Kidney (tissue), 14 donors: ENCODE results near the gene RPL36. TPM values are rescaled to one million over a fixed set of nuclear protein-coding genes. Genes with fewer than 3 reads are reported as not detected.

ENCODE experiments used
- DNase-seq, 5 donors: peaks; one replicate each; pipeline ENCODE4 v3.0.0-alpha.2; 2013 to 2020
- FAIRE-seq: peaks from 2 replicates; lab custom pipeline; 2012; peaks lifted over from hg19 to GRCh38; lab: Jason Lieb, UNC
- H3K27ac ChIP-seq, 2 donors: one replicate each; pipeline ENCODE4 v1.7.0; 2013; ENCODE audit warnings: low read depth in 2 of 2, low read length in 2 of 2, inconsistent platforms in 1 of 2
- H3K27me3 ChIP-seq: one replicate; pipeline ENCODE4 v1.7.1; 2013; ENCODE audit warnings: low read length, inconsistent platforms; ENCODE audit not compliant: control insufficient read depth, insufficient read depth
- H3K36me3 ChIP-seq, 3 donors: one replicate each; pipeline versions ENCODE4 v1.7.0 to v1.7.1; 2013; ENCODE audit warnings: low read length in 3 of 3, control low read depth in 1 of 3, inconsistent platforms in 1 of 3; ENCODE audit not compliant: insufficient read depth in 3 of 3, control insufficient read depth in 2 of 3
- H3K4me1 ChIP-seq, 3 donors: one replicate each; pipeline versions ENCODE4 v1.7.0 to v1.7.1; 2013; ENCODE audit warnings: low read length in 3 of 3, inconsistent platforms in 1 of 3, low read depth in 1 of 3; ENCODE audit not compliant: control insufficient read depth in 2 of 3, insufficient read depth in 2 of 3
- H3K4me3 ChIP-seq, 3 donors: one replicate each; pipeline versions ENCODE4 v1.7.0 to v1.8.1; 2013; ENCODE audit warnings: low read length in 3 of 3, control low read depth in 1 of 3, inconsistent platforms in 1 of 3
- H3K9ac ChIP-seq, 3 donors: one replicate each; pipeline versions ENCODE4 v1.7.0 to v1.7.1; 2013; ENCODE audit warnings: low read length in 3 of 3, control low read depth in 1 of 3, inconsistent platforms in 1 of 3
- H3K9me3 ChIP-seq, 3 donors: one replicate each; pipeline versions ENCODE4 v1.7.0 to v1.7.1; 2013; ENCODE audit warnings: low read length in 3 of 3, control low read depth in 1 of 3, inconsistent platforms in 1 of 3; ENCODE audit not compliant: control insufficient read depth in 2 of 3, insufficient read depth in 1 of 3
- CTCF ChIP-seq: IDR thresholded peaks from 3 replicates; pipeline ENCODE4 v1.5.1; 2012; ENCODE audit warnings: mild to moderate bottlenecking, moderate library complexity, borderline replicate concordance; ENCODE audit not compliant: insufficient read depth; ENCODE audit errors: extremely low read depth
- intact Hi-C: fragments of 100-400 bp; cut with DNase I; formaldehyde crosslinking; loops from one replicate; pipeline ENCODE4 v1.11.1; 2022
- polyA plus RNA-seq: library from polyadenylated mRNA; stranded (reverse); fragments of 350-450 nt; fragmentation: Illumina TruSeq; extraction: RNeasy Lipid Tissue Mini Kit (QIAGEN cat#74804); gene quantifications from one replicate; pipeline ENCODE4 v1.2.3, GENCODE V29; 2014; ENCODE audit warnings: low read depth, low replicate concordance; ENCODE audit not compliant: insufficient read depth
- total RNA-seq: library from RNA; stranded (reverse); fragmentation: NEBNext Ultra II Directional; extraction: Animal tissue kit (Norgen Biotek cat#: 25700); gene quantifications from one replicate; pipeline ENCODE4 v1.2.1, GENCODE V29; 2021
- donor health status: control.
- donor health status: control.
- donor health status: control.
- donor health status: control.
- donor health status: control.
- donor health status: DM: yes; HTN: yes; CAD: no.
- donor health status: Normal renal cell carcinoma (clear cell type).

The RPL36 gene
- total and polyA plus RNA-seq, 2 donors from 2014 or later, result 564 to 1,593 TPM

- H3K9me3 ChIP-seq, result no peaks in the 10 kb centered on the region
- H3K27me3 ChIP-seq, result no peaks in the 10 kb centered on the region
- DNase-seq, result peak in 1 of 5 donors; percentile 58
- H3K36me3 ChIP-seq, result no peaks in the 10 kb centered on the region
- no peak overlapping the region for H3K9ac ChIP-seq
- FAIRE-seq, result no peak
- no peak overlapping the region for H3K4me3 ChIP-seq
- no peak overlapping the region for H3K27ac ChIP-seq
- no peak for TF ChIP-seq CTCF
- intact Hi-C loops, result no loop called here
- H3K4me1 ChIP-seq, result peaks cover 0 to 12% (median 5%) of the 10 kb centered on the region in 3 donors
These were observed 8.0 kb upstream of the RPL36 start for GRCh38 chr19:5682107-5682482.

GRCh38 chr19:5683177-5683886, 6.8 kb upstream of the RPL36 start:
- Histone ChIP-seq H3K9ac (no peak overlapping the region), H3K9me3 (no peaks in the 10 kb centered on the region), H3K27ac (no peak overlapping the region), H3K4me1 (peaks cover 0 to 14% (median 5%) of the 10 kb centered on the region in 3 donors), H3K27me3 (no peaks in the 10 kb centered on the region), H3K36me3 (no peaks in the 10 kb centered on the region), H3K4me3 (no peak overlapping the region)
- DNase-seq (no peak), FAIRE-seq (no peak)
- no peak for TF ChIP-seq CTCF
- intact Hi-C loops, result no loop called here

GRCh38 chr19:5684694-5685430, 5.2 kb upstream of the RPL36 start:
- H3K4me3 ChIP-seq, result no peak overlapping the region
- no peak for TF ChIP-seq CTCF
- DNase-seq (peak in 1 of 5 donors; percentile 78), FAIRE-seq (no peak)
- H3K27ac ChIP-seq, result no peak overlapping the region
- H3K36me3 ChIP-seq, result no peaks in the 10 kb centered on the region
- no peaks in the 10 kb centered on the region for H3K27me3 ChIP-seq
- intact Hi-C loops, result no loop called here
- H3K9ac ChIP-seq, result no peak overlapping the region
- H3K9me3 ChIP-seq, result no peaks in the 10 kb centered on the region
- peaks cover 0 to 8% (median 0%) of the 10 kb centered on the region in 3 donors for H3K4me1 ChIP-seq
